ENCODE measurements around the gene TMEM95. TPM values are rescaled to one million over a fixed set of nuclear protein-coding genes. Genes with fewer than 3 reads are reported as not detected.

TMEM95 gene
- total and polyA plus RNA-seq, 2 experiments from 2014 or later = not detected

DNA sequence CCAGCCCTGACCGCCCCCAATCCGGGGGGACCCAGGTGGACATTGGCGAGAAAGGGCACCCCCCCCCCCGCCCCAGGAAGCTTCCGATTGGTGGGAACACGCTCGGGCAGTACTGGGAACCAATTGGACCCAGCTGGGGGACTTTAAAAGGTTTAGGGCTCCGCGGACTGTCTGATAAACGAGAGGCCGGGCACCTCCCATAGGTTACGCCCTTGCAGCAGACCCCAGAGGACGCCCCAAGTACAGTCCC, 48.7 kb downstream of the TMEM95 start:
- no peak for DNase-seq (ENCODE audit: low read depth in 1 of 2, low spot score in 1 of 2)
- peak overlapping the region; percentile 80 for H3K27ac ChIP-seq

DNA sequence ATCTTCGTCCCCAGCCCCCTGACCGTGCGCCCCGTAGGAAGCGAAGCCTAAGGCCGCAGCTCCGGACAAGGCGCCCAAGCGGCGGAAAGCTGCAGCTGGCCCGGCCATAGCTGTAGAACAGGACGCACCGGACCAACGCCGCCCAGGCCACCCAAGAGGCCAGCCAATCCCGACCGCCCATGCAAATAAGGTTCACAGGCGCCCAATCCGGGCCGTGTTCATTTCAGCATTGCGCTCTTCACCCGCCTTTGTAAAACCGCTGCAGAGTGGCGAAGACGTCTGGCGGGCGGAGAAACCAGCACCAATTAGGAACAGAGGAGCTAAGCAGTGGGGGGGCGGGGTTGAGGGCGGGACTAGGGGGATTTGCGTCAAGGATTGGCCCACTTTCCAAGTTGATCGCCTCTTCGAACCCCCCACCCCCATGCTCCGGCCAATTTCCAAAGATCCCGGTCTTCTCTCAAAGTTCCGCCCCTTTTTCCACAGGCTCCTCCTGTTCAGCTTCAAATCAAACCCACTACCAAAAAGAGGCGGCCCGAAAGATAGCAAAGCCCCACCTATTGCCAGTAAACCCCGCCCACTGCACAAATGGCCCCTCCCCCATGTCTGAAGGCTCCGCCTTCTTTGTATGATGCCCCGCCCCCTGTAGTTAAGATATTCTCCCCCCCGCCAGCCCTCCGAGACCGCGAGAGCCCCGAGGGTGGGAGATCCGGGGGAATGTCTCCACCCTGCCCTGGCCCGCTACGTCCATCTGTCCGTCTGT, 49.2 kb downstream of the TMEM95 start, which contains the start of gene TMEM256:
Gene TMEM256 (minus strand): TSS at position 121 of the 760 bp plus-strand sequence. CDS start 13 bp downstream, at position 108.
- H3K36me3 ChIP-seq = no peaks in the 10 kb centered on the region
- H3K4me1 ChIP-seq (ENCODE audit: low read depth) = peaks cover 11% of the 10 kb centered on the region
- TF ChIP-seq, protein P1, sequence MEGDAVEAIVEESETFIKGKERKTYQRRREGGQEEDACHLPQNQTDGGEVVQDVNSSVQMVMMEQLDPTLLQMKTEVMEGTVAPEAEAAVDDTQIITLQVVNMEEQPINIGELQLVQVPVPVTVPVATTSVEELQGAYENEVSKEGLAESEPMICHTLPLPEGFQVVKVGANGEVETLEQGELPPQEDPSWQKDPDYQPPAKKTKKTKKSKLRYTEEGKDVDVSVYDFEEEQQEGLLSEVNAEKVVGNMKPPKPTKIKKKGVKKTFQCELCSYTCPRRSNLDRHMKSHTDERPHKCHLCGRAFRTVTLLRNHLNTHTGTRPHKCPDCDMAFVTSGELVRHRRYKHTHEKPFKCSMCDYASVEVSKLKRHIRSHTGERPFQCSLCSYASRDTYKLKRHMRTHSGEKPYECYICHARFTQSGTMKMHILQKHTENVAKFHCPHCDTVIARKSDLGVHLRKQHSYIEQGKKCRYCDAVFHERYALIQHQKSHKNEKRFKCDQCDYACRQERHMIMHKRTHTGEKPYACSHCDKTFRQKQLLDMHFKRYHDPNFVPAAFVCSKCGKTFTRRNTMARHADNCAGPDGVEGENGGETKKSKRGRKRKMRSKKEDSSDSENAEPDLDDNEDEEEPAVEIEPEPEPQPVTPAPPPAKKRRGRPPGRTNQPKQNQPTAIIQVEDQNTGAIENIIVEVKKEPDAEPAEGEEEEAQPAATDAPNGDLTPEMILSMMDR (IDR thresholded peaks at IDR 0.05; ENCODE audit: low read depth, low read length) = no peak
- peak within 1 kb of the TSS; percentile 61 for H3K4me3 ChIP-seq
- peak; percentile 100 for DNase-seq (ENCODE audit: low read depth in 1 of 2, low spot score in 1 of 2)
- H3K27ac ChIP-seq = peak within 1 kb of the TSS; percentile 80
- H3K9me3 ChIP-seq (ENCODE audit: low read depth) = no peaks in the 10 kb centered on the region
- H3K27me3 ChIP-seq = no peaks in the 10 kb centered on the region

More for the DNA sequence above, 48.7 kb downstream of the TMEM95 start:
- H3K27me3 ChIP-seq = no peaks in the 10 kb centered on the region
- TF ChIP-seq, protein P1 (IDR thresholded peaks at IDR 0.05; ENCODE audit: low read depth, low read length) = no peak
- no peaks in the 10 kb centered on the region for H3K9me3 ChIP-seq (ENCODE audit: low read depth)
- H3K36me3 ChIP-seq = no peaks in the 10 kb centered on the region
- H3K4me1 ChIP-seq (ENCODE audit: low read depth) = peaks cover 11% of the 10 kb centered on the region
- H3K4me3 ChIP-seq = peak overlapping the region; percentile 53

DNA sequence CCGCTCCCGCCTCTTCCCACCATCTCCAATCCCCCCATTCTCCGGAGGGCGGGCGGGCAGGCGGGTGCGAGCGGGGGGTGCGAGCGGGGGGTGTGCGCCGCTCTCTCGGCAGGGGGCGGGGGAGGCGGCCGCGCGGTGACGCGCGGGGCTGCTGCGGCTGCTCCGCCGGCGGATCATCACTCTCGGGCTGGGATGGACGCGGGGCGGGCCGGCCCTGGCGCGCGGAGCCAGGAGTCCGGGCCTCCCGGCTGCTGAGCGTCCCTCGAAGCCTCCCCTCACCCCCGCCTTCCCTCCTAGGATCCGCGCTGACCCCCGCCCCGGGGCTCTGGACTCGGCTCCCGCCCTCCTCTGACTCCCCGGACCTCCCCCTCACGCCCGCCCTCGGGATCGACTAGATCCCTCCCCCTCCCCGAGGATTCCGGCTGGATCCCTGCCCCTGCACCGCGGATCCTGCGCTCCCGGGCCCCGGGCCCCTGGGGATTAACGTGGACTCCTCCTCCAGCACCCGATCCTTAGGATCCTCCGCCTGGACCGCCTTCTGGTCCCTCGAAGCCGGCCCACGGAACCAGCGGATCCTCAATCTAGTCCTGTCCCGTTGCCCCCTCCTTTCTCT, 49.9 kb downstream of the TMEM95 start:
- peak overlapping the region; percentile 61 for H3K4me3 ChIP-seq
- H3K36me3 ChIP-seq = no peaks in the 10 kb centered on the region
- DNase-seq (ENCODE audit: low read depth in 1 of 2, low spot score in 1 of 2) = peak; percentile 33 to 75
- no peaks in the 10 kb centered on the region for H3K9me3 ChIP-seq (ENCODE audit: low read depth)
- TF ChIP-seq, protein P1 (IDR thresholded peaks at IDR 0.05; ENCODE audit: low read depth, low read length) = no peak
- no peaks in the 10 kb centered on the region for H3K27me3 ChIP-seq
- H3K4me1 ChIP-seq (ENCODE audit: low read depth) = peaks cover 11% of the 10 kb centered on the region
- H3K27ac ChIP-seq = no peak overlapping the region

DNA sequence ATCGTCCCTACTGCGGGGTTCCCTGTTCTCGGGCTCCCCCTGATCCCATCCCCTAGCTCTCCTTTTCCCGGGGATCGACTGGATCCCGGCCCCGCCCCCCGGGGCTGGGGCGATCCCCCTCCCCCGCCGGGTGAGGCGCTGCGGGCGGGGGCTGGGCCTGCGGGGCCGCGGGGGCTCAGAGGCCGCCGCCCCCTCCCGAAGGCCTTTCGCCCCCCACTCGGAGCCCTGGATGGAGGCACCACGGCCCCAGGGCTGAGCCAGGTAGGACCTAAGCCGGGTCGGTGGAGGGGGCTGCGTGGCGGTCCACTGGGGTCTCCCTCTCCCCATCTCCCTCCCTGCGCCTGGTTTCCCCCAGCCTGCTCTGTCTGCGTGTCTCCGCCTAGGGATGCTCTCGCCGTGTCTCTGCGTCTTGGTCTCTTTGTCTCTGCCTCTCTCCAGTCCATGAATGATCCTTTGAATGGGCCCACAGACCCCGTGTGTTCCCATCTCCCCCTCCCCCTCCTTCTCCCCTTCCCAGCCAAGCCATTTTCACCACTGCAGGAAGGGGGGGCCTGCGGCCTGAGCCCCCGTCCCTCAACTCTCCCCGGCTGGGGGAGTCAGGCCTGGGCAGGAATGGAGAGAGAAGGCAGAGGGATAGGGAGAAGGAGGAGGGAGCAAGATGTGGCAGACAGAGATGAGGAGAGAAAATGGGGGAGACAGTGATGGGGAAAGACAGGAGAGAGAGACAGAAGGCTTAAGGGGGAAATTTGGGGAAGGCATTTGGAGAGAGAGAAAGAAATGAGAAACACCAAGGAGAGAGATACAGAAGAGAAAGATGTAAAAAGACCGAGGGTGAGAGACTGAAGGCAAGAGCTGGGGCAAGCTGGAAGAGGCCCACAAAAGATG, 50.6 kb downstream of the TMEM95 start:
- peak in 1 of 2 donors; percentile 25 for DNase-seq (ENCODE audit: low read depth in 1 of 2, low spot score in 1 of 2)
- Histone ChIP-seq H3K9me3 (ENCODE audit: low read depth) (no peaks in the 10 kb centered on the region), H3K27ac (no peak overlapping the region), H3K4me3 (peak overlapping the region; percentile 61), H3K4me1 (ENCODE audit: low read depth) (peaks cover 11% of the 10 kb centered on the region), H3K36me3 (no peaks in the 10 kb centered on the region), H3K27me3 (no peaks in the 10 kb centered on the region)
- TF ChIP-seq, protein P1 (IDR thresholded peaks at IDR 0.05; ENCODE audit: low read depth, low read length) = no peak

DNA sequence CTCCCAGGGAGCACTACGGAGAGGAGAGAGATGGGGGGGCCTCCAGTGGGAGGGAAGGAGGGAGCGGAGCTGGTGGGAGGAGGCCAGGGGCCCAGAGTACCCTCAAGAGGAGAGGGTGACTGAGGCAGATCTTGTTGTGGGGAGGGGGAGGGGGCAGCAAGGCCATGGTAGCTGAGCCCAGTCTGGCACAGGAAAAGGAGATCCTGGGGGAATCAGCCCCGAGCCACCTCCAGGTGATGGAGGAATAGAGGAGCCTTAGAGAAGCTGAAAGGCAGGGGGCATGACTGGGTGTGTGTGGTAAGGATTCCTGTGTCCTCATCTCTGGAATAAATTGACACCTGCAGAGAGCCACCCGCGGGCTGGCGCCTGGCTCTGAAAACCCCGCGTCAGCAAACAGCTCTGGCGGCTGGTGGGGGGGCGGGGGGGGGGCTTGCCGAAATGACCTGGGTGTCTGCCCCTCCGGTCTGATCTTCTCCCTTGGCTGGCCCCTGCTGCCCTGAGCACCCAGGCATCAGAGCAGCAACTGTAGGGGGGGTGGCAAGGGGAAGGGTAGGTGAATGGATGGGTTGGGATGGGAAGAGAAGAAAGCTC, 51.4 kb downstream of the TMEM95 start:
- TF ChIP-seq, protein P1 (IDR thresholded peaks at IDR 0.05; ENCODE audit: low read depth, low read length) = no peak
- Histone ChIP-seq H3K27me3 (no peaks in the 10 kb centered on the region), H3K4me1 (ENCODE audit: low read depth) (peaks cover 11% of the 10 kb centered on the region), H3K27ac (no peak overlapping the region), H3K9me3 (ENCODE audit: low read depth) (no peaks in the 10 kb centered on the region), H3K4me3 (no peak overlapping the region), H3K36me3 (no peaks in the 10 kb centered on the region)
- no peak for DNase-seq (ENCODE audit: low read depth in 1 of 2, low spot score in 1 of 2)

Measured in cardiac muscle cell (in vitro differentiated cells and primary cell).